ENCODE data around the gene SORCS1. TPM values are rescaled to one million over a fixed set of nuclear protein-coding genes. Genes with fewer than 3 reads are reported as not detected.

SORCS1 gene
- polyA plus RNA-seq, 1 of the 3 experiments (the other 2 are of a cell fraction), result 0.66 TPM

- no peaks in the 10 kb centered on the region for H3K27me3 ChIP-seq (ENCODE audit: insufficient read depth)
- CTCF ChIA-PET, result interaction anchor here (0.6 to 0.7 kb wide), 2 partner anchors 12 to 224 kb away, joined by 3 read pairs; no protein-coding TSS in a partner anchor
- WGBS (ENCODE audit: low lambda C conversion rate), result 65% methylated on average over 4 of the region's 4 CpGs
- H2AFZ ChIP-seq (ENCODE audit: low read depth), result no peak overlapping the region
- no peak overlapping the region; a peak in 1 of 4 replicates for H3K27ac ChIP-seq (ENCODE audit: low read depth in 2 of 2, low read length in 1 of 2)
- POLR2A ChIA-PET, result no interaction called here
- H3K79me2 ChIP-seq (ENCODE audit: insufficient read depth), result no peaks in the 10 kb centered on the region
- H3K4me1 ChIP-seq (ENCODE audit: control insufficient read depth in 1 of 2, insufficient read depth in 2 of 2, low read depth in 1 of 2, low read length in 1 of 2), result peaks cover 0 to 8% of the 10 kb centered on the region in 2 experiments; a peak in 2 of 4 replicates
- no peak overlapping the region for H3K9ac ChIP-seq
- H3F3A ChIP-seq (replicated peaks; ENCODE audit: insufficient read depth), result no peaks in the 10 kb centered on the region
- no peak for DNase-seq
- H3K9me3 ChIP-seq, result no peaks in the 10 kb centered on the region
- no peak overlapping the region for H3K4me2 ChIP-seq
- no peaks in the 10 kb centered on the region for H3K36me3 ChIP-seq (replicated peaks in 1 of 2; ENCODE audit: control insufficient read depth in 1 of 2, insufficient read depth in 2 of 2, low read length in 1 of 2)
- TF ChIP-seq GABPA (IDR thresholded peaks at IDR 0.05; ENCODE audit: low read depth) (no peak), MEF2A (IDR thresholded peaks at IDR 0.05; ENCODE audit: borderline replicate concordance, low read depth) (no peak)
- H3K4me3 ChIP-seq (ENCODE audit: low read depth in 2 of 2, low read length in 1 of 2), result no peak overlapping the region
- H3K9me2 ChIP-seq, result no peaks in the 10 kb centered on the region
- no peaks in the 10 kb centered on the region for H4K20me1 ChIP-seq (ENCODE audit: insufficient read depth)
These were observed 172.5 kb downstream of the SORCS1 start for GRCh38 chr10:106992055-106992454.

GRCh38 chr10:106991091-106991490 is 173.4 kb downstream of the SORCS1 start:
- Histone ChIP-seq H3K4me3 (ENCODE audit: low read depth in 2 of 2, low read length in 1 of 2) (no peak overlapping the region), H3K4me2 (no peak overlapping the region), H3K9me2 (no peaks in the 10 kb centered on the region), H3K9ac (no peak overlapping the region), H4K20me1 (ENCODE audit: insufficient read depth) (no peaks in the 10 kb centered on the region), H3K4me1 (ENCODE audit: control insufficient read depth in 1 of 2, insufficient read depth in 2 of 2, low read depth in 1 of 2, low read length in 1 of 2) (peaks cover 0 to 5% of the 10 kb centered on the region in 2 experiments; a peak in 2 of 4 replicates), H3K27me3 (ENCODE audit: insufficient read depth) (no peaks in the 10 kb centered on the region), H2AFZ (ENCODE audit: low read depth) (no peak overlapping the region), H3K79me2 (ENCODE audit: insufficient read depth) (no peaks in the 10 kb centered on the region), H3F3A (replicated peaks; ENCODE audit: insufficient read depth) (no peaks in the 10 kb centered on the region), H3K9me3 (no peaks in the 10 kb centered on the region), H3K27ac (ENCODE audit: low read depth in 2 of 2, low read length in 1 of 2) (no peak overlapping the region), H3K36me3 (replicated peaks in 1 of 2; ENCODE audit: control insufficient read depth in 1 of 2, insufficient read depth in 2 of 2, low read length in 1 of 2) (no peaks in the 10 kb centered on the region)
- TF ChIP-seq MAX (IDR thresholded peaks at IDR 0.05; ENCODE audit: low read depth) (no peak), CHD2 (IDR thresholded peaks at IDR 0.05; ENCODE audit: low read length, partially characterized antibody) (no peak), POLR2AphosphoS5 (IDR thresholded peaks at IDR 0.05; ENCODE audit: low read depth, low read length) (no peak), JUND (IDR thresholded peaks at IDR 0.05) (no peak), NRF1 (IDR thresholded peaks at IDR 0.05; ENCODE audit: low read depth, low read length) (no peak), NFIC (IDR thresholded peaks at IDR 0.05; ENCODE audit: borderline replicate concordance) (no peak), TEAD4 (IDR thresholded peaks at IDR 0.05; ENCODE audit: borderline replicate concordance, insufficient read depth) (no peak), PBX3 (IDR thresholded peaks at IDR 0.05) (no peak)
- ChIA-PET CTCF (interaction anchor here (0.9 to 1.2 kb wide), 2 partner anchors 11 to 31 kb away, joined by 3 read pairs; no protein-coding TSS in a partner anchor), POLR2A (no interaction called here)
- DNase-seq, result no peak
- WGBS (ENCODE audit: low lambda C conversion rate), result 65% methylated on average over 4 of the region's 4 CpGs

GRCh38 chr10:106987362-106987761 is 177.1 kb downstream of the SORCS1 start:
- CTCF ChIA-PET, result interaction anchor here (0.7 to 1.4 kb wide), 2 partner anchors 18 to 282 kb away, joined by 3 to 5 read pairs; no protein-coding TSS in a partner anchor
- H3K9me3 ChIP-seq, result no peaks in the 10 kb centered on the region
- H3K27ac ChIP-seq (ENCODE audit: low read depth in 2 of 2, low read length in 1 of 2), result no peak overlapping the region
- POLR2A ChIA-PET, result interaction anchor here (0.6 kb wide), 1 partner anchor 781 kb away, joined by 5 read pairs; no protein-coding TSS in a partner anchor
- no peaks in the 10 kb centered on the region for H3K79me2 ChIP-seq (ENCODE audit: insufficient read depth)
- no peaks in the 10 kb centered on the region for H4K20me1 ChIP-seq (ENCODE audit: insufficient read depth)
- no peaks in the 10 kb centered on the region for H3K9me2 ChIP-seq
- no peak overlapping the region for H3K4me3 ChIP-seq (ENCODE audit: low read depth in 2 of 2, low read length in 1 of 2)
- WGBS (ENCODE audit: low lambda C conversion rate), result 60% methylated on average over 5 of the region's 5 CpGs
- DNase-seq, result no peak
- peaks cover 0 to 5% of the 10 kb centered on the region in 2 experiments; a peak in 1 of 4 replicates for H3K4me1 ChIP-seq (ENCODE audit: control insufficient read depth in 1 of 2, insufficient read depth in 2 of 2, low read depth in 1 of 2, low read length in 1 of 2)
- H3K4me2 ChIP-seq, result no peak overlapping the region
- no peaks in the 10 kb centered on the region for H3K27me3 ChIP-seq (ENCODE audit: insufficient read depth)
- H3F3A ChIP-seq (replicated peaks; ENCODE audit: insufficient read depth), result no peaks in the 10 kb centered on the region
- H2AFZ ChIP-seq (ENCODE audit: low read depth), result no peak overlapping the region
- no peaks in the 10 kb centered on the region for H3K36me3 ChIP-seq (replicated peaks in 1 of 2; ENCODE audit: control insufficient read depth in 1 of 2, insufficient read depth in 2 of 2, low read length in 1 of 2)
- no peak overlapping the region for H3K9ac ChIP-seq
- no peak for TF ChIP-seq EP300 (IDR thresholded peaks at IDR 0.05; ENCODE audit: borderline replicate concordance in 1 of 2, low read depth in 1 of 2, low read length in 1 of 2)
- no peak for TF ChIP-seq IRF3 (IDR thresholded peaks at IDR 0.05; ENCODE audit: low read depth, low read length)
- no peak for TF ChIP-seq CTCF (IDR thresholded peaks at IDR 0.05)
- no peak for TF ChIP-seq TCF12 (IDR thresholded peaks at IDR 0.05)
- TF ChIP-seq CHD2 (IDR thresholded peaks at IDR 0.05; ENCODE audit: low read length, partially characterized antibody), result no peak
- no peak for TF ChIP-seq SIN3A (IDR thresholded peaks at IDR 0.05; ENCODE audit: borderline replicate concordance, low read depth, low read length)
- TF ChIP-seq USF1 (IDR thresholded peaks at IDR 0.05; ENCODE audit: borderline replicate concordance, low read depth), result no peak
- TF ChIP-seq FOSL2 (IDR thresholded peaks at IDR 0.05; ENCODE audit: borderline replicate concordance, low read depth), result no peak
- TF ChIP-seq TAF1 (IDR thresholded peaks at IDR 0.05; ENCODE audit: borderline replicate concordance, low read depth, low read length), result no peak
